Left renal cortex interstitium (tissue), 4 donors: ENCODE measurements around the gene GLRX3. TPM values are rescaled to one million over a fixed set of nuclear protein-coding genes. Genes with fewer than 3 reads are reported as not detected.

Experiments
- DNase-seq, 4 donors: peaks; one replicate each; pipeline ENCODE4 v3.0.0-alpha.2; 2013; ENCODE audit warnings: low read depth in 4 of 4, low spot score in 2 of 4, missing footprints in 1 of 4
- polyA plus RNA-seq, 4 donors: library from polyadenylated mRNA; unstranded; fragments of 120-200 nt; gene quantifications; one replicate each; pipeline ENCODE4 v1.2.1, GENCODE V29; 2013; ENCODE audit not compliant: insufficient read length in 4 of 4

GLRX3 gene
- polyA plus RNA-seq, 4 donors, result 79.7 to 88.8 (median 86.8) TPM

GRCh38 chr10:130203626-130204025, 67.4 kb downstream of the GLRX3 start:
- no peak for DNase-seq

GRCh38 chr10:130206216-130206737, 70.1 kb downstream of the GLRX3 start:
- DNase-seq, result no peak

- DNase-seq, result no peak
Observed at GRCh38 chr10:130207205-130207604, 71.0 kb downstream of the GLRX3 start.

GRCh38 chr10:130208807-130209206, 72.6 kb downstream of the GLRX3 start:
- DNase-seq, result no peak

GRCh38 chr10:130212746-130213145, 76.6 kb downstream of the GLRX3 start:
- no peak for DNase-seq

GRCh38 chr10:130213286-130214080, 77.3 kb downstream of the GLRX3 start:
- no peak for DNase-seq

GRCh38 chr10:130214431-130214830, 78.2 kb downstream of the GLRX3 start:
- no peak for DNase-seq

- no peak for DNase-seq
Observed at GRCh38 chr10:130215151-130215930, 79.2 kb downstream of the GLRX3 start.

GRCh38 chr10:130215931-130216231, 79.7 kb downstream of the GLRX3 start:
- DNase-seq, result no peak

- DNase-seq, result no peak
Observed at GRCh38 chr10:130218181-130218641, 82.0 kb downstream of the GLRX3 start.

GRCh38 chr10:130218936-130219335, 82.7 kb downstream of the GLRX3 start:
- DNase-seq, result no peak

- no peak for DNase-seq
Observed at GRCh38 chr10:130220251-130221185, 84.3 kb downstream of the GLRX3 start.

GRCh38 chr10:130221456-130222375, 85.5 kb downstream of the GLRX3 start:
- no peak for DNase-seq

GRCh38 chr10:130222381-130222780, 86.2 kb downstream of the GLRX3 start:
- no peak for DNase-seq

- DNase-seq, result no peak
Observed at GRCh38 chr10:130224228-130224627, 88.0 kb downstream of the GLRX3 start.

- DNase-seq, result no peak
Observed at GRCh38 chr10:130226012-130226411, 89.8 kb downstream of the GLRX3 start.

GRCh38 chr10:130227883-130228282, 91.7 kb downstream of the GLRX3 start:
- no peak for DNase-seq
